ENCODE data around the gene LAMA5.

The LAMA5 gene

GRCh38 chr20:62318400-62319345, 48.4 kb downstream of the LAMA5 start:
- in situ Hi-C loops (cut with HindIII; ENCODE audit: low pct_unique_long_range_greater_than_20kb, low sequenced_read_pairs) = no loop called here
- DNase-seq (ENCODE audit: low read depth in 1 of 2, low spot score in 1 of 2) = peak in 1 of 2 experiments; percentile 42
- TF ChIP-seq JUND (IDR thresholded peaks at IDR 0.05; ENCODE audit: low read depth) = no peak

- in situ Hi-C loops (cut with HindIII; ENCODE audit: low pct_unique_long_range_greater_than_20kb, low sequenced_read_pairs) = no loop called here
- no peak for TF ChIP-seq JUND (IDR thresholded peaks at IDR 0.05; ENCODE audit: low read depth)
- DNase-seq (ENCODE audit: low read depth in 1 of 2, low spot score in 1 of 2) = no peak
Measured at GRCh38 chr20:62317167-62317655, 49.9 kb downstream of the LAMA5 start.

- DNase-seq (ENCODE audit: low read depth in 1 of 2, low spot score in 1 of 2) = no peak
- in situ Hi-C loops (cut with HindIII; ENCODE audit: low pct_unique_long_range_greater_than_20kb, low sequenced_read_pairs) = no loop called here
- no peak for TF ChIP-seq JUND (IDR thresholded peaks at IDR 0.05; ENCODE audit: low read depth)
Measured at GRCh38 chr20:62316331-62317166, 50.6 kb downstream of the LAMA5 start.

- in situ Hi-C loops (cut with HindIII; ENCODE audit: low pct_unique_long_range_greater_than_20kb, low sequenced_read_pairs) = no loop called here
- no peak for TF ChIP-seq JUND (IDR thresholded peaks at IDR 0.05; ENCODE audit: low read depth)
- no peak for DNase-seq (ENCODE audit: low read depth in 1 of 2, low spot score in 1 of 2)
Measured at GRCh38 chr20:62315773-62316172, 51.3 kb downstream of the LAMA5 start.

- in situ Hi-C loops (cut with HindIII; ENCODE audit: low pct_unique_long_range_greater_than_20kb, low sequenced_read_pairs) = no loop called here
- TF ChIP-seq JUND (IDR thresholded peaks at IDR 0.05; ENCODE audit: low read depth) = no peak
- no peak for DNase-seq (ENCODE audit: low read depth in 1 of 2, low spot score in 1 of 2)
Measured at GRCh38 chr20:62314711-62315302, 52.3 kb downstream of the LAMA5 start.

GRCh38 chr20:62314339-62314638, 52.8 kb downstream of the LAMA5 start:
- no peak for TF ChIP-seq JUND (IDR thresholded peaks at IDR 0.05; ENCODE audit: low read depth)
- in situ Hi-C loops (cut with HindIII; ENCODE audit: low pct_unique_long_range_greater_than_20kb, low sequenced_read_pairs) = no loop called here
- no peak for DNase-seq (ENCODE audit: low read depth in 1 of 2, low spot score in 1 of 2)

- in situ Hi-C loops (cut with HindIII; ENCODE audit: low pct_unique_long_range_greater_than_20kb, low sequenced_read_pairs) = no loop called here
Measured at GRCh38 chr20:62313460-62314338, 53.4 kb downstream of the LAMA5 start.

GRCh38 chr20:62313021-62313420, 54.1 kb downstream of the LAMA5 start:
- TF ChIP-seq JUND (IDR thresholded peaks at IDR 0.05; ENCODE audit: low read depth) = no peak
- in situ Hi-C loops (cut with HindIII; ENCODE audit: low pct_unique_long_range_greater_than_20kb, low sequenced_read_pairs) = no loop called here
- no peak for DNase-seq (ENCODE audit: low read depth in 1 of 2, low spot score in 1 of 2)

More at GRCh38 chr20:62313460-62314338, 53.4 kb downstream of the LAMA5 start:
- no peak for DNase-seq (ENCODE audit: low read depth in 1 of 2, low spot score in 1 of 2)
- TF ChIP-seq JUND (IDR thresholded peaks at IDR 0.05; ENCODE audit: low read depth) = no peak

GRCh38 chr20:62312662-62312977, 54.5 kb downstream of the LAMA5 start:
- no peak for DNase-seq (ENCODE audit: low read depth in 1 of 2, low spot score in 1 of 2)
- in situ Hi-C loops (cut with HindIII; ENCODE audit: low pct_unique_long_range_greater_than_20kb, low sequenced_read_pairs) = no loop called here
- TF ChIP-seq JUND (IDR thresholded peaks at IDR 0.05; ENCODE audit: low read depth) = no peak

- DNase-seq (ENCODE audit: low read depth in 1 of 2, low spot score in 1 of 2) = no peak
- no peak for TF ChIP-seq JUND (IDR thresholded peaks at IDR 0.05; ENCODE audit: low read depth)
- in situ Hi-C loops (cut with HindIII; ENCODE audit: low pct_unique_long_range_greater_than_20kb, low sequenced_read_pairs) = no loop called here
Measured at GRCh38 chr20:62311832-62312661, 55.1 kb downstream of the LAMA5 start.

GRCh38 chr20:62311150-62311549, 56.0 kb downstream of the LAMA5 start:
- TF ChIP-seq JUND (IDR thresholded peaks at IDR 0.05; ENCODE audit: low read depth) = no peak
- DNase-seq (ENCODE audit: low read depth in 1 of 2, low spot score in 1 of 2) = no peak
- in situ Hi-C loops (cut with HindIII; ENCODE audit: low pct_unique_long_range_greater_than_20kb, low sequenced_read_pairs) = no loop called here

Data from T47D (cell line).